Measurements from ENCODE around the gene CNOT2.

Gene CNOT2

GRCh38 chr12:70305794-70306193 lies 62.6 kb downstream of the CNOT2 start:
- DNase-seq: no peak

GRCh38 chr12:70306676-70307075 lies 63.4 kb downstream of the CNOT2 start:
- no peak for DNase-seq

- DNase-seq: no peak
Measured at GRCh38 chr12:70307868-70308267, 64.6 kb downstream of the CNOT2 start.

DNA sequence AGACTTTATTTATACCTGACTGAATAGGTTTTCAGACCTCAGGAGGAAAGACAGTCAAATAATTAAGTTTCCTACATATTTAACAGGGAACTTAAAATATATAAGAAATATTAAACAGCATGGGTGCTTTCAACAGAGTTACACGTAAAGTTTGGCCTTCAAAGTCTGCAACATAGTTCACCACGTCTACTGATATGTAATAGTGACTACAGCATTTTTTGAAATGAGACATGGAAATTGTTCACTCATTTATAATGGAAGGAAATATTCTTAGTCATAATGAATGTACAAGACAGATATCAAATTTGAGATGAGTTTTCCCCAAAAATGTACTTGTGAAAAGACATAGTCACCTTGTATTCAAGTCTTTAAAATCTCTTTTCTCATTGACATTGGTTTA lies 66.1 kb downstream of the CNOT2 start:
- no peak for DNase-seq

DNA sequence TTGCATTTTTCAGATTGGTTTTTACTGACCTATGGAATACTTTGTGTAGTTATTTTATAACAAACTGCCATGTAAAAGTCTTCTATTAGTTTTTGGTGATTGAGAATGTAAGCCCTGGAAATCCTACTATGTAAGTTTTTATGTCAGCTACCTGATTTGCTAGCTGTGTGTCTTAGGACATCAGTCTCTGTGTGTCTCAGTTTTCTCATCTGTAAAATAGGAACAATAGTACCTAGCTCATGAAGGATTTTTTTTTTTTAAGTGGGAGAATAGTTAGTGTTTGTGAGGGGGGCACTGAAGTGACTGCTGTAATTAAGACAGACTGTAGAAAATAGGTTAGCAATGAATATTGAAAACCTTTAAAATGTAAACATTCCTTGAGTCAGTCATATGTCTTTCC lies 70.9 kb downstream of the CNOT2 start:
- no peak for DNase-seq

- no peak for DNase-seq
Measured at GRCh38 chr12:70317781-70318180, 74.5 kb downstream of the CNOT2 start.

DNA sequence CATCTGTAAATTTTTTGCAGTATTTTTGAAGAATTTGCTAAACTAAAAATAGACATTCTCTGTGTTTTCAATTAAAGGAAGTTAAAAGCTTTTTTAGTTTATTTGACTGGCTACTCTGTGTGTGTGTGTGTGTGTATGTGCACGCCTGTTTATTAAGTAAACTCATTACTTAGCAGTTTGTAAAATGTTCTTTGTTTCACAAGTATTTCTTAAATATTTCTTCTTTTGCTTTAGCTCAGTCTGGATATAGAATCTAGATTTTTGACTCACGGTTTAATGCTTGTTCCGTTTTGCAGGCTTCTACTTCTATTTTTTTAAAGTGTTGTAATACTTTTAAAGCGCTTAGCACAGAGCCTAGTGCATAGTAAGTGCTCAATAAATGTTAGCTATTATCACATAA lies 76.4 kb downstream of the CNOT2 start:
- DNase-seq: no peak

DNA sequence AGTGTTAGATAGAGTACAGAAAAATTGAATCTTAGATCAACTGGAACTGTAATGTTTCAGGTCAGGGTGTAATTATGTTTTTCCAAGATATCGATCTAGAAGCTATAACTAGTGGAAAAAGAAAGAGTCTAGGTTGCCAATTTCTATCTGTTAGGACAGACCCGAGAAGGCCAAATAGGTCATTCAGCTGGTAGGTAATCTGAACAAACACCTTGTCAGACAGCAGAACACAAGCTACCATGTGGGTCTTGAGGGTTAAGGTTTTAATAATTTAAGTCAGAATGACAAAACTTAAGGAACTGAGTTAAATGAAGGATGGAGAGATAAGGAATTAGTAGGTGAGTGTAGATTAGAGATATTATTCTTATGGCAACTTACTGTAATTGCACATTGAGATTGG lies 78.0 kb downstream of the CNOT2 start:
- DNase-seq: no peak

- DNase-seq: no peak
Measured at GRCh38 chr12:70327541-70327940, 84.3 kb downstream of the CNOT2 start.

DNA sequence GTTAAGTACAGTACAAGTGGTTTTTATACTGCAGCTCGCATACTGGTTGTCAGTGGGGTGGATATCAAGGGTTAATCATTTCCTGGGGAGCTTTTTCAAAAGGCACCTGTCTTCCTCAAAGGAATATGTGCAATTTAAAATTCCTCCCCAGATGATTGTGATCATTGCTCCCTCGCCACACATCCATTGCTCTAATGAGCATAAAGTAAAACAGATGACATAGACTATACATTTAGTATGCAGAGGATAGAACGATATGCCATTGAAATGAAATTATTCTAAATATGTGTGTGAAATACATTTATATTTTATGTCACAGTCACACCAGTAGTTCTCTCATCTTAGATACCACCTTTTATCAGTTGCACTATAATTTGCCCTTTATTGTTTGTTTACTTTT lies 86.5 kb downstream of the CNOT2 start:
- DNase-seq: no peak

- no peak for DNase-seq
Measured at GRCh38 chr12:70330158-70330557, 86.9 kb downstream of the CNOT2 start.

DNA sequence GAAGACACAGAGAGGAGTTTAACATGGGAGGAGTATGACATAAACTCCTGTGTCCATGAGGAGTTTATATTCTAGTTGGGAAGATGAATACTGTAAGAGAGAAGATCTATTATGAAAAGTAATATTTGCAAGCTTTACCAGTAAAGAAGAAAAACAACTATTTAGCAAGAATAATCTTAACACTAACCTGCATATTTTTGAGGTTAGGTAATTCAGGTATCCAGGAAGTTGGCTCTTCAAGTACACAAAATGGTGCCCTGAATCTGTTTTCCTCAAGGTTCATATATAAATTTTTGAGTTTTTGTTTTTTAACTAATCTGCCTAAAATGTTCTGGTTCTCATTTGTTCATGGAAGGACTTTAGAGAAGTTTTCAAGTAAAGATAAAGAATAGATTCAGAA lies 89.0 kb downstream of the CNOT2 start:
- DNase-seq: no peak

GRCh38 chr12:70334742-70335141 lies 91.5 kb downstream of the CNOT2 start:
- DNase-seq: no peak

DNA sequence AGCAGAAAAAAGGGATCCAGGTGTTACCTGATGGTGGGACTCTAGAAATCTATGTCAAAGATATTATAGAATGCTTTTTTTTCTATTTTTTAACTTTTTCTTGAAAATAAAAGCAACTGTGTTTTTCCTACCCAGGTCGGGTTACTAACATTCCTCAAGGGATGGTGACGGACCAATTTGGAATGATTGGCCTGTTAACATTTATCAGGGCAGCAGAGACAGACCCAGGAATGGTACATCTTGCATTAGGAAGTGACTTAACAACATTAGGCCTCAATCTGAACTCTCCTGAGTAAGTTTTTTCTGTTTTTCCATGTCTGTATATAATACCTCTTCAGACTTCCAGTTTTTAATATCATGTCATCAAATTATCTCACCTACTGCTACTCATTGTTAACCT lies 95.3 kb downstream of the CNOT2 start:
- no peak for DNase-seq

DNA sequence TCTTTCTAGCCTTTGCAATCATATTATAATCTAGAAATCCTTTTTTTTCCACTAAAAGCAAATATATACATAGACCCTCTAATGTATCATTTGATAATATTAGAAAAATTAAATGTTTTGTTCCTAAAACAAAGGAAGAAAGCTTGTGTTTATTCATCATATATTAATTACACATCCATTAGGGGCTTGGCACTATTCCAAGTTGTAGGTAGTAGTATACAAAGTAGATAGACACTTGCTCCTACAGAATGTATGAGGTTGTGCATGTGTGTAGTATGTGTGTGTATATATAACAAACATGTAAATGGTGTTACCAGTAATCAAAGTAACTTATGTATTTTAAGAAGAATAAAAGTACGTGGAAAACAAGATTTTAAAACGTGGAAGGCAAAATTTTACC lies 107.8 kb downstream of the CNOT2 start:
- no peak for DNase-seq

- DNase-seq: no peak
Measured at GRCh38 chr12:70353780-70354660, 110.8 kb downstream of the CNOT2 start.

DNA sequence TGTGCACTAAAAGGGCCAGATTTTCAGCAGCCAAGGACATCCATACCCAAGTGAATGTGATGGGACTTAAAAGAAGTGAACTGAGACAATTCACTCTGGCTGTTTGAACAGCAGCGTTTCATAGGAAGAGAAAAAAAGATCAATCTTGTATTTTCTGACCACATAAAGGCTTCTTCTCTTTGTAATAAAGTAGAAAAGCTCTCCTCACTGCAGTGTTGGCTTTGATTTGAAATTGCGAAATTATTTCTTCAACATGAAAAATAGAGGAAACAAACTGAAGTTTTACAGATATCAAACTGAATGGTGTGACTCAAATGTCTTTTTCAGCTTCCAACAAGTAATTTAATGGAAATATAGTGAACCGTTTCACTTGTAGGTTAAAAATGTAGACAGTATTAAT lies 111.6 kb downstream of the CNOT2 start:
- DNase-seq: no peak

GRCh38 chr12:70355972-70356371 lies 112.7 kb downstream of the CNOT2 start:
- no peak for DNase-seq

DNA sequence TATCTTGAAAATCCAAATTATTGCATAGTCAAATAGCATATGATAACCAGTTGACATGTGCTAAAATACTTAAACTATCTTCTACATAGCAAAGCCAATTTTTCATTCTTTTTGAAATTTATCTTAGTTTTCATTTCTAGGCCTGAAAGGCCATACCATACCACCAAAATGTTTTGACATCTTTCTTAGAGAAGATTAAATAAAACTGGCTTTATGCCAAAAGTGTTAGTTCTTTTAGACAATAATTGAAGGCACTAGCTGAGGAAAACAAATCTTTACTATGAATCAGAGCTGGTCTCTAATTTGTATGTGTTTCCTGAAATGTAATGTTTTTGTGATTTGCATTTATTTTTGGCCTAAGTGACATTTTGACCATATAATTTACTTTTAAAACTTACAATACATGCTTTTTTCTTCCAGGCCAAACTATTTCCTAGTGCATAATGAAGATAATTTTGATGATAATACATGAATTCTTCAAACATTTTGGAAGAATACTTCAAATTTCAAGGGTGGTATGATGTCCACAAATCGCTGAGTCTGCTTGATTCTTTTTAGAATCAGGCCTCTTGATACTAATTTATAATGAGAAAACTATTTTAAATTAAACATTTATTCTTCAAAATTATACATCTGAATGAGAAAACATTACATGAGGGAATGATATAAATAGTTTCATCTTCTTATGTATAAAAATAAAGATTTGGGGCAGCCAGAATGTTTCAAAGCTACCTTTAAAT lies 116.4 kb downstream of the CNOT2 start:
- DNase-seq: no peak

DNA sequence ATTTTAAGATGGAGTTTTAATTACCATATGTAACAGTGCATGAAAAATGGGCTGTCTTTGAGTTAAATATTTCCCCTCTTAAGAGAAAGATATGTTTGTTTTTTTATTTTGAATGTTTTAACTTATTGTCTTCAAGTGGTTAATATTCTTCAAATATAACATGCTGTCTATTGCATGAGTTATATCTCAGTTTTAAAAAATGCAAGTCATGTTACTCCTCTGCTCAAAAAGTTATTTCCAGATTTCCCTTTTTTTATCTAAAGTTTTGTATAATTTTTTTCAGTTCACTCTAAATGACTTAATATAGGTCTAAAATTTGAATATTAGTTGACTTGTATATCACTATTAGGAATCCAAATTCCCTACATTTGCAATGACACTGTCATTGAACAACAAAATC lies 117.0 kb downstream of the CNOT2 start:
- DNase-seq: no peak

GRCh38 chr12:70364695-70365397 lies 121.6 kb downstream of the CNOT2 start:
- no peak for DNase-seq

GRCh38 chr12:70365398-70365647 lies 122.1 kb downstream of the CNOT2 start:
- DNase-seq: no peak

- peak; percentile 6 to 83 (median 44) for DNase-seq
Measured at GRCh38 chr12:70365648-70366518, 122.7 kb downstream of the CNOT2 start, which contains the start of gene KCNMB4. KCNMB4 (plus strand) TSS chr12:70366290; CDS start chr12:70366735, 445 bp downstream.
